ENCODE data around the gene PTTG1IP.
"Not testable (repeated sequence)": the region's sequence is repeated elsewhere in the genome, so short reads cannot be mapped to it uniquely, and the experiment has no call there.

PTTG1IP gene

DNA sequence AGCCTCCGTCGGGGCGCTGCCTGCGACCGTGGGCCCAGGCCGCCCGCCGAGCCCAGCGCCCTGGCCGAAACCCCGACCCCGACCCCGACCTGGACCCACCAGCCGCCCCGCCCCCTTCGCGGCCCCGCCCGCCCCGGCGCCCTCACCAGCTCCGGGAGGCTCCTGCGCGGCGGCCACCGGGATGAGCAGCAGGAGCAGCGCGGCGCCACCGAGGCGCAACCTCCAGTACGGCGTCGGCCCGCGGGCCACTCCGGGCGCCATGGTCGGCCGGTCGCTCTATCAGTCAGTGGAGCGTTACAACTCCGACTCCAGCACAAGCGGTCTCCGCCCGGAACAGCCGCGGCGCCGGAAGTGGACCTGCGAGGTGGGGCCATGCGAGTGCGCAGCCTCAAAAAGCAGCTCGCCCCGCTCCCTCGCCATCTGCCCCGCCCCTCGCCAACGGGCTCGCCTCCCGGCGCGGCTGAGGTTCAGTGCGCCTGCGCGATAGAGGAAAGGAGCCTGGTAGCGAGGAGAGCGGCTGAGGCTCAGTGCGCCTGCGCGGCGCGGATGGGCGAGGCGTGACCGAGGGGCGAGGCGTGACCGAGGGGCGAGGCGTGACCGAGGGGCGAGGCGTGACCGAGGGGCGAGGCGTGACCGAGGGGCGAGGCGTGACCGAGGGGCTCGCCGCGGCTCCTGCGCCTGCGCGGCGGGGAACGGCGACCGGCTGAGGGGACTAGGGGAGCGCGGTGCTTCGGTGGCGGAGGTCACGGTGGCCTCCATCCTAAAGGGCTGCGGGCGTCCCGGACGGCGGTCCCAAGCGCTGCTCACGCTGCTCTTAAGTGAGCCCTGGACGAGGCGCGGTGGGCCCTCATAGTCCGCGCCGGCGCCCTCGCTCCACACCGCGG, at the start of gene PTTG1IP:
Gene PTTG1IP, minus strand, starts transcription at position 335 of the 884 bp plus-strand sequence. Its CDS starts 74 bp downstream, at position 261.
- DNase-seq (ENCODE audit: low read depth, low spot score) = peak; percentile 99

DNA sequence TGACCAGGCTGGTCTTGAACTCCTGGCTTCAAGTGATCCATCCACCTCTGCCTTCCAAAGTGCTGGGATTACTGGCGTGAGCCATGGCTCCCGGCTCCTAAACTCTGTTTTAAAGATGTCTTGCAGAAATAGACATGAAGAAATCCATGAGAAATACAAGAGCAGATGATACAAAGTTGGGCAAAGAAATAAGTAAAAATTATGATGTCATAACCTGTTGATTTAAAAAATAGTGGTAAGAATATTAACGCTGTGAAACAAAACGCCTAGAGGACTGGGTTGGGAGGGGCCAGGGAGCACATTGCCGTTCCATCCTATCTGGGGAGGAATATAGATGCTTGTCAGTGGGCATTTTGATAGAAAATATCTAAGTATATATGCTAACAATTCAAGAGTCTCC, 48.4 kb upstream of the PTTG1IP start:
- no peak for DNase-seq (ENCODE audit: low read depth, low spot score)

DNA sequence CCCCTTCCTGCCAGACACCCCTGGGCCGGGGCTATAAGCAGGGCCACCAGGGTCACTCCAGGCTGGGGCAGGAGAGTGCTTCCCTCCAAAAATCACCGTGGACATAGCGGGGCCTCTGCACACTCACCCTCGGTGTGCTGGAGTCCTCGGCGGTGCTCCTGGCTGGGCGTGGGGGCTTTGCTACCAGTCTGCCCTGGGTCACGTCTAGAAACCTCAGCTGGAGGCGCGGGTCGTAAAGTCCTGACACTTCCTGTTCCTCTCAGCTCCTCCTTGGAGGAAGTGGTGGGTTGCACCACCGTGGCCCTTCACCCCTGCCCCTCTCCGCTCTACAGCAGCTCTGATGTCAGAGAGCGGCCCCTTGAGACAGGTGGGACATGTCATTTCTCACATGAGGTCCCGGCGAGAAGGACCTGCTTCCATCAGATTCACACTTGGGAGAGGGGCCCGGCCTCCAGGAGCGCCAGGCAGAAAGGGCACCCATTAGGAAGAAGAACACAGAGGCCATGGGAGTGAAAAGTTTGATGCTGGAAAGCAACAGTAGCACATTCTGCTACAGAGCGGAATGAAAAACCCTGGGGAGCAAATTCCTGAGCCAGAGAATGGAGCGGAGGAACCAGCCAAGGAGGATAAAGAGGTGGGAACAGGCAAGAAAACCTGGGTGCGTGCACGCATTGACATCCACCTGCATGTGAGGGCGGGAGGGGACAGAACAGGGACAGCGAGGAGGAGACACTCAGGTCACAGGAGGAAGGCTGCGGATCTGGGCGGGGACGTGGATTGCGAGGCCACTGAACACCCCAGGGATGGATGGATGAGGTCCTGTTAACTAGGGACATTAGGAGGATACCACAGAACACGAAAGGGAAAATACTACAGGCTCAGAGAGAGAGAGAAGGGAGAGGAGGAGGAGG, 47.5 kb upstream of the PTTG1IP start, which contains the start of gene ITGB2:
Gene ITGB2, minus strand, starts transcription at position 206 of the 911 bp plus-strand sequence. CDS start 10,117 bp downstream, outside the sequence.
- no peak for DNase-seq (ENCODE audit: low read depth, low spot score)

DNA sequence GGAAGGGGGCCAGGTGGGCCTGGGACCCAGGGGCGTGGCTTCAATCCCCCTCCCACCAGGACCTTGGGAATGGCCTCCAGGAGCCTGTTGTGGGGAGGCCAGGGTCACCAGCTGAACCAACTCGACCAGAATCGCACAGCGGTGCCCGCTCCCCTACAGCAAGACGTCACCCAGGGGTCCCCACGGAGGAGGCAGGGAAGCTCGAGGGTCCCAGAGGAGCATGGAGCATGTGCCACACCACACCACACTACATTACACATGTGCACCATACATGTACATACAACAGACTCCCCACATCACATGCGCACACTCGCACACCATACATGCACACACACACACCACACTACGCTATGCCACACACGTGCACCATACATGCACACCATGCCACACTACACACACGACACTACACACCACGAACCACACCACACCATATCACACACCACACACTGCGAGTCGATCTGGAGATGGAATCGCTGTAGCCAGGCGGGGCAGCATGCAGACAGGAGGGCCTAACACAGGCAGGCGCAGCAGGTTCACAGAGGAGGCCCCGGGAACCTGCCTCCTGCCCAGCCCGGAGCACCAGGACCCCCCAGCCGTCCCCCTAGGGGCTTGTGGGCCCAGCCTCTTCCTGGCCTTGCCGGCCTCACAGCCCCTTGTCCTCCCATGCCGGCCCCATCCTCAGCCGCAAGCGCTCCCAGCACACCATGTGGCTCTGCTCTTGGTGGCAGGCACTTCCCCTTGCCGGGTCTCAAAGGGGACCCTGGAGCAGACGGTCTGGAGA, 46.6 kb upstream of the PTTG1IP start:
- no peak for DNase-seq (ENCODE audit: low read depth, low spot score)

DNA sequence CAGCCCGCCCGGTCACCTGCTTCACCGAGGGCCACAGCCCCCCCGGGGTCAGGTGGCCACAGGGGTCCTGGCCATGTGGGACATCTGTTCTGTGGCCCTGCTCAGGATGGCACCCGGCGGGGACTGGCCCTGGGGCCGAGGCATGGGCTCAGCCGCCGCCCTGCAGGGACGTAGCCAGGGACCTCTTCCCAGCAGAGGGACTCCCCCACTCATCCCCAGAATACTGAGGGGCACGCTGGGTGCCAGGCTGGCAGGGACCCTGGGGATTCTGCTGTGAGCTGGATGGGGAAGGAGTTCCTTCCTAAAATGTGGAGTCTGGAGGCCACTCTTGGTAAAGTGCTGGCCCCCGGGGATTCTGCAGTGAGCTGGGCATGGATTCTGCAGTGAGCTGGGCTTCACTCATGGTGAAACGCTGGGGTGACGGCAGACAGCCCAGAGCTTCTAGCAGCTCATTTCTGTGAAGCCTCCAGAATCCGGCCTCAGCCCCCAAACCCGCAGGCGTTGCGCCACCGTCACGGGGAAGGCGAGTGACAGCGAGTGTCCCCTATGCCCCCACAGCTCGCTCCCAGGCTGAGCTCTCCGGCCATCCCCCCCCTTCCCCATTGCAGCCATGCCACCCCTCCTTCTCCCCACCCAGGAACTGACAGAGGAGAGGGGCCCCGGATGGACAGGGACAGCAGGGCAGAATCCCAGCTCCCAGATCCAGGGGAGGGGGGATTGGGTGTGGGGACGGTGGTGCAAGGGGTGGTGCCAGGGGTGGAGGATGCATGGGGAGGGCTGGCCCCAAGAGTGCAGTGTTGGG, 45.8 kb upstream of the PTTG1IP start:
- DNase-seq (ENCODE audit: low read depth, low spot score) = no peak

DNA sequence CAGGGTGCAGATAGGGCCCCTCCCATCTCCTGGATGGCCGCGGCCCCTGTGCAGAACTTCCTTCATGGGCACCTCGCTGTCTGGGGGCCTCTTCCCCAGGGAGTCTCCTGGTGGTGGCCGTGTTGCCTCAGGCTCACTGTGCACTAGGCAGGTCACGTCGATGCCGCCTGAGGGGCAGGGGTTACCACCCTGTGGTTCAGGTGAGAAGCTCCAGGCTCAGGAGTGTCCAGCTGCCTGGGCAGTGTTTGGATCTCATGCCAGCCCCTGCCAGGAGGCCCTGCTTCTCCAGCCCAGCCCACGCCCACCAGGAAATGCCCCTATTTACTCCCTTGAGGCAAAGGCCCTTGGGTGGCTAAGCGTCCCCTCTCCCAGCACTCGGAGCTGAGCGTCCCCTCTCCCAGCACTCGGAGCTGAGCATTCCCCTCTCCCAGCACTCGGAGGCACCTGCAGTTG, 45.1 kb upstream of the PTTG1IP start:
- no peak for DNase-seq (ENCODE audit: low read depth, low spot score)

- no peak for DNase-seq (ENCODE audit: low read depth, low spot score)
Observed at GRCh38 chr21:44918107-44918470, 44.6 kb upstream of the PTTG1IP start.

DNA sequence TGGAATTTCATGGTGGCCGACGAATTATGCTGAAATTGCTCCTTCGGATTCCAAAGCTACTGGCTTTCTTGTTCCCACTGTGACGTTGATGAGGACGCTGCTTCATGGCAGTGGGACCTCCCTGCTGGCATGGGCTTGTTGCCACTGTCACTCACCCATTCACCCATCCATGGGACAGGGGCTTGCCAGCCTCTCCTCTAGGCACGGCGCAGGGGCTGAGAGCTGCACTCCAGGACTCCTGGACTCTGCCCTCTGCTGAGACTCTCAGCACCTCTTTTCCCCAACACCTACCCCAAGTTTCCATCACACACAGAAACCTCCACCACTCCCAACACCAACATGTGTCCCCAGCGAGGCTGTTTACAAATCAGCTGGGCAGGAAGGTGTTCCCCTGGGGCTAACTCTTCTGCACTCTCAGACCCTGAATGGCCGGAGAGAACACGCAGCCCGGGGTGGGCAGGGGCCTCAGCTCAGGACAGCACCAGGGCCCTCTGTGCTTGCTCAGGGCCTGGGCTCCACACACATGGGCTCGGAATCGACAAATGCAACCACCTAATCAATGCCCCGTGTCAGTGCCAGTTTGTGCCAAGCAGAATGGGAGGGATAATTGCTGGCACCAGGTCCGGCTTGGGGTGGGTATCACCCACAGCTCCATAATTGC, 44.1 kb upstream of the PTTG1IP start:
- DNase-seq (ENCODE audit: low read depth, low spot score) = no peak

GRCh38 chr21:44916965-44917364, 43.5 kb upstream of the PTTG1IP start:
- DNase-seq (ENCODE audit: low read depth, low spot score) = no peak

DNA sequence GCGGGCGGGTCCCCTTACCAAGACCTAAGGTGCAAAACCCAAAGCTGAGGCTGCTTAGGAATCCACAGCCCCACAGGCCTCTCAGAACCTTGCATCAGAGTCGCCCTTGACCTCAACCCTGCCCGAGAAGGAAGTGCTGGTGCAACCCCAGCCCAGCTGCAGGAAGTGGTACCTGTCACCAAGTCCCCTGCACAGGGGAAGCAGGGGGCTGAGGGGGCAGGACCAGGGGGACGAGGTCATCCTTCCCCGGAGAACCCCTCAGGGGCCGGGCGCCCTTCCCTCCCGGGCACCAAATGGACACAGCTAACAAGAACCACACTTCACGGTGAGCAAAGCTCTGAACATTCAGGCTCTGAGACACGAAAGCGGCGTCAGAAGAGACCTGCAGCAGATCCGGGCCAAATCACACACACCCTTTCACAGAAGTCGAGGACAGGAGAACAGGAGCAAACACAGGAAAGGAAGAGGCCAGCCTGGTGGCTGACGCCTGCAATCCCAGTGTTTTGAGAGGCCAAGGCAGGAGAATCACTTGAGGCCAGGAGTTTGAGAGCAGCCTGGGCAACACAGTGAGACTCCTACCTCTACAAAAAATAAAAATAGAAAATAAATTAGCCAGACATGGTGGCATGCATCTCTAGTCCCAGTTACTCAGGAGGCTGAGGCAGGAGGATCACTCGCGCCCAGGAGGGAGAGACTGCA, 40.8 kb upstream of the PTTG1IP start:
- no peak for DNase-seq (ENCODE audit: low read depth, low spot score)

DNA sequence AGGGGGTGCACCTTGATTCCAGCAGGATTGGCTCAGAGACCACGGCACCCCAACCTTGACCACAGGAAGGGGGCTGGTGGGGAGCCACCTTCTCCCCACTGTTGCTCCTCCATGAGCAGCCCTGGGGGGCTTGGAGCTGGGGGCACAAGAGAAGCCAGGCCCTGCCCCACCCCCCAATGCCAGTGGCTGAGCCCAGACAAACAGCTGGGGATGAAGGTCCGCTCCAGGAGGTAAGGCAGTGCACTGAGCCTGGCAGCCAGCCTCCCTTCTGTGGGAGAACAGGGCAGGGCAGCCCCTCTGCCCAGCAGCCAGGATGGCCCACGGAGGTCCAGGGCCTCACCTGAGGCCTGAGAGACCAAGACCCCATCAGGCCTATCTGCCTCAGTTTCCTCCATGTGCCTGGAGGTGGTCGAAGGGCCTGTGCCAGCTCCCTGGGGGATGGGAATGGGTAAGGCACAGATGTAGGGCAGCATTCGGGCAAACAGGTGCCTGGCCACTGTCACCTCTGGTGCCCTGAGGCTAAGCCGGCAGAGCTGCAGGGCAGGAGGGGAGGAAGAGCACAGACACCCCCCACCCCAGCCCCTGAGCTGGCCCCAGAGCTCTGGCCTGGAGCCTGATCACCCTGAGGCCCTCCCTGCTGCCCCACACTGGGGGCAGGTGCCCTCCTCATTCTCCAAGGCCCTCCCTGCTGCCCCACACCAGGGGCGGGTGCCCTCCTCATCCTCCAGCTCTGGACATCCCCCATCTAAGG, 40.1 kb upstream of the PTTG1IP start:
- no peak for DNase-seq (ENCODE audit: low read depth, low spot score)

- DNase-seq (ENCODE audit: low read depth, low spot score) = not testable (repeated sequence)
Observed at GRCh38 chr21:44912506-44913412, 39.3 kb upstream of the PTTG1IP start.

DNA sequence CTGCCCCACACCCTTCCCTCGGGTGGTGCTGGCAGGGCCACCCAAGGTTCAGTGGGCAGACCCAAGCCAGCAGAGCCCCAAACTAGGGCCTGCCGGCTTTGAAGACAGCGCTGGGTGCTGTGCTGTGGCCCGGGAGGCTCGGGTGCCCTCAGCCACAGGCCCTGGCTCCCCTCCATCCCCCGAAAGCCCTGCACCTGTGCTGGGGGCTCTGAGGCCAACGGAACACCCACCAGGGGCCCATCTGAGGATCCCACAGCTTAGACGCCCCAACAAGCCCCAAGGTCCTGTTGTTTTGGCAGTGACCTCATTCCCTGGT, 38.6 kb upstream of the PTTG1IP start:
- DNase-seq (ENCODE audit: low read depth, low spot score) = no peak

DNA sequence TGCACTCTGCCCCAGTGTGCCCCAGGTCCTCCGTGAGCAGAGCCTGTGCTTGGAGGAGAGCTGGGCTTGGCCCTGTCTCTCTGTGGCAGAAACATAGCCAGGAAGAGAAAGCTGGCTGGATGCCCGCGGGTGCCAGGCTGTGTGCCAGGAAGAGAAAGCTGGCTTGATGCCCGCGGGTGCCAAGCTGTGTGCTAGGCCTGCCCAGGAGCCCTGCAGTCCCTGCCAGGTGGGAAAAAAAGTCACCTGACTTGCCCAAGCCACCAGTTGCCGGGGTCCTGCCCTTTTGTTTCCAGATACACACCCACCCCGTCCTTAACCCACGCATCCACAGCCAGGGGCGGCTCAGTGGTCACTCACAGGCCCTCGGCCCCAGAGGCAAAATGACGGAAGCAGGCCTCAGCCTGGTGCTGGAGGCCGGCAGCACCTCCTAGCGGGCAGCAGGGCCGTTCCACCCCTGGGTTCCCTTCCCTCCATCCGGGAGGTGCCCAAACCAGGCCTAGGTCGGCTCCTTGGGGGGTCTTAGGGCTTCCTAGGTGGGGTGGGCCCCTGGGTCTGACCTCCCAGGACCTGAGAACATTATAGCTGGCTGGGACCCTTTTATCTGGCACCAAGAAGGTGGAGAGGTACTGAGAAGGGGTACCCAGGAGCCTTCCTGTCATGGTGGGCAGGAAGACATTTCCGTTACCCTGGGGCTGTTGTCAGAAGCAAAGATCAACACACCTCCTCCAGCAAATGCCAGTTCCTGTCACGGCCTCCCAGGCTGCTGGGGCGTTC, 38.1 kb upstream of the PTTG1IP start:
- no peak for DNase-seq (ENCODE audit: low read depth, low spot score)

- no peak for DNase-seq (ENCODE audit: low read depth, low spot score)
Observed at GRCh38 chr21:44911068-44911383, 37.5 kb upstream of the PTTG1IP start.

GRCh38 chr21:44910229-44911067, 37.0 kb upstream of the PTTG1IP start:
- DNase-seq (ENCODE audit: low read depth, low spot score) = no peak
